Mesothelial cell of epicardium (in vitro differentiated cells): ENCODE measurements around the gene CRELD2. TPM values are rescaled to one million over a fixed set of nuclear protein-coding genes. Genes with fewer than 3 reads are reported as not detected.

Source experiments
- DNase-seq, 2 experiments: peaks; one replicate each; pipeline ENCODE4 v3.0.0; 2021; ENCODE audit warnings: low spot score in 2 of 2; ENCODE audit not compliant: unreplicated experiment in 2 of 2
- H3K27ac Mint-ChIP-seq: 2 replicates; pipeline ENCODE4 v1.8.0; 2021; ENCODE audit warnings: mixed read lengths
- H3K27me3 Mint-ChIP-seq: 2 replicates; pipeline ENCODE4 v1.8.0; 2021; ENCODE audit warnings: low read depth, mixed read lengths
- H3K36me3 Mint-ChIP-seq: 2 replicates; pipeline ENCODE4 v1.8.0; 2021; ENCODE audit warnings: mixed read lengths
- H3K4me1 Mint-ChIP-seq: 2 replicates; pipeline ENCODE4 v1.8.0; 2021; ENCODE audit warnings: mixed read lengths
- H3K4me3 Mint-ChIP-seq: 2 replicates; pipeline ENCODE4 v1.8.0; 2021; ENCODE audit warnings: mild to moderate bottlenecking, moderate library complexity, mixed read lengths
- H3K9me3 Mint-ChIP-seq: 2 replicates; pipeline ENCODE4 v1.8.0; 2021; ENCODE audit warnings: mixed read lengths
- CTCF ChIP-seq: fragments of 200-600 bp; sonication (generic); IDR thresholded peaks from one replicate; pipeline ENCODE4 v1.5.0; 2021; ENCODE audit warnings: antibody characterized with exemption; ENCODE audit not compliant: unreplicated experiment
- total RNA-seq: library from RNA; stranded (reverse); gene quantifications from 3 replicates; pipeline ENCODE4 v1.2.1, GENCODE V29; 2021

Gene CRELD2
- total RNA-seq, 1 donor from 2014 or later, result 41.4 TPM

DNA sequence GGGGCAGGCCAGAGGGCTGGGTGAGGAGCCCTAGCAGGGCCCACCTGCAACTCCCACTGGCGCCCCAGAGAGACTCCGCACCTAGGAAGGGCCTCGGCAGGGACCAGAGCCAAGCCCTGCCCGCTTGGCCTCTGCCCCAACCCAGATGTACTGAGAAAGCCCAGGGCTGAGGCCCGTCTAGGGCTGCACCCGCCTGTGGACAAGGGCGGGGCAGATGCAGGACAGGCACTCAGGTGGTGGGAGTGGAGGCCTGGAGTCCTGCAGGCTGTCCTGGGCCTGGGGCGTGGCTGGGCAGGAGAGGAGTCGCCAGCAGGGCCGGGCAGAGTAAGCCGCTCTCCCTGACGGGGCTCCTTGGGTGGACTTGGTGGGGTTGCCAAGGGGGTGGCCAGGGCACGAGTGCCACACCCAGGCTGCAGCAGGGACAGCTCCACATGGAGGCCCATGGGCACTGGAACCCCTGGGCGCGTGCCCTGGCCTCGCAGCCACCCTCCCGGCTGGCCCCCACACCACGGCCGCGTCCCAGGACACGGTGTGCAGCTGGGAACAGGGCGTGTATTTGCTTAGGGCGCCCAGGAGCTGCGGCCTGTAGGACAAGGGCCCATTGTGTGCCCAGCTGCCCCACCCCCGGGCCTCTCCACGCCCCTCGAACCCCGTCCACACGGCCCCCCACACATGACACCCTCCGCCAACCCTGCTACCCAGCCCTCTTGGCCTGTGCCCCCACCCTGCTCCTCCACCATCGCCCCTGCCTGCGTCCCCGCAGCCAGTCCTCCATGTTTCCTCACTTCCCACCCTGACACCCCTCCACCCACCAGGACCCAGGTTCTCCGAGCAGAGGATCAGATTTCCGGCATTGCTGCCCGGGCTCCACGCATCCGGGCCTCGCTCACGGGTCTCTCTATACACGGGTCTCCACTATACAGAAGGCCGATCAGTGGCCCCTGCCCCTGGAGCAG, 30.8 kb downstream of the CRELD2 start:
- H3K4me1 Mint-ChIP-seq, result peaks cover 40% of the 10 kb centered on the region
- peak overlapping the region; percentile 92 for H3K27ac Mint-ChIP-seq
- no peaks in the 10 kb centered on the region for H3K36me3 Mint-ChIP-seq
- no peak for TF ChIP-seq CTCF
- H3K4me3 Mint-ChIP-seq, result no peak overlapping the region
- DNase-seq, result no peak
- H3K27me3 Mint-ChIP-seq, result no peaks in the 10 kb centered on the region
- no peaks in the 10 kb centered on the region for H3K9me3 Mint-ChIP-seq

DNA sequence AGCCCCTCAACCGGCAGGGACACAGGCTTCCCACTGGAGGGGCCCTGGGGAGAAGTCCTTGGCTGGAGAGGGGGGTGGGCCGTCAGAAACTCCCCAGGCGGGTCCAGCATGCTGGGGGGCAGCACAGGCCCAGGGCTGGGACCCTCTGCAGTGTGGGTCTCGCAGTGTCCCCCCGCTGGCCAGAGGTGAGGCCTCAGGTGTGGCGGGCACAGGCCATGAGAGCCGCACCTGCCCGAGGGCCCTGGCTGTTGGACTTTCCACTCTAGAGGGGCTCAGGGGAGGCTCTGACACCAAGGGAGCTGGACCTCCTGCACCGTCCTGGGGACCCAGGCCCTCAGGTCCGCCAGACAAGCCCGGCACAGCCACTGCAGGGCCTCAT, 31.5 kb downstream of the CRELD2 start:
- Mint-ChIP-seq H3K4me3 (no peak overlapping the region), H3K36me3 (no peaks in the 10 kb centered on the region), H3K4me1 (peaks cover 46% of the 10 kb centered on the region), H3K9me3 (no peaks in the 10 kb centered on the region), H3K27ac (peak overlapping the region; percentile 92), H3K27me3 (no peaks in the 10 kb centered on the region)
- no peak for DNase-seq
- no peak for TF ChIP-seq CTCF

GRCh38 chr22:49950396-49950994, 32.1 kb downstream of the CRELD2 start:
- no peak overlapping the region for H3K4me3 Mint-ChIP-seq
- H3K9me3 Mint-ChIP-seq, result no peaks in the 10 kb centered on the region
- H3K27me3 Mint-ChIP-seq, result no peaks in the 10 kb centered on the region
- peaks cover 52% of the 10 kb centered on the region for H3K4me1 Mint-ChIP-seq
- no peak for DNase-seq
- no peaks in the 10 kb centered on the region for H3K36me3 Mint-ChIP-seq
- peak overlapping the region; percentile 99 for H3K27ac Mint-ChIP-seq
- no peak for TF ChIP-seq CTCF

DNA sequence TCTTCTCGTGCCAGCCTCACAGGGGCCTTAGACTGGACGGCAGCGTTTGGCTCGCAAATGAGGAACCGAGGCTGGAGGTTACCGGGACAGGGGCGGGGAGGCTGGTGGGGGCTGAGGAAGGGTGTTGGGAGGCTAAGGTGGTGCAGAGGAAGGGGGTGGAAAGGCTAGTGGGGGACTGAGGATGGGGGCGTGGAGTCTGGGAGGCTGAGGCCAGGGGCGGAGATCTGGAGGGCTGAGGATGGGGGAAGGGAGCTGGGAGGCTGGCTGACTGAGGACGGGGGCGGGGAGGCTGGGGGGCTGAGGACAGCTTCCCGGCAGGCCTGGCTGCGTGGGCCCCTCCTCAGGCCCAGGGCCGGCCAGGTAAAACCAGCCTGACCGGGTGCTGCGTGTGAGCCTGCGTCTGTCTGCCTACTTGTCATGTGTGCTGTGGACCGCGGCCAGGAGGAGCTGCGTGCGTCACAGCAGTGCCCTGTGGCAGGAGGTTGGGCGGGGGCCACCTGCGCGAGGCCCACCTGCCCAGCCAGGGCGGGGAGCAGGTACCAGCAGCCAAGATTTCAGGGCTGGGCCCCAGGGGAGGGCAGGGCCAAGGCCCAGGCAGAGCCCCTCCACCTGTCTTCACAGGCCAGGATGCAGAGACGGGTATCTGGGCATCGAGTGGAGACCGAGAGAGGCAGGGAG, 32.7 kb downstream of the CRELD2 start:
- no peak for TF ChIP-seq CTCF
- no peaks in the 10 kb centered on the region for H3K27me3 Mint-ChIP-seq
- no peak overlapping the region for H3K4me3 Mint-ChIP-seq
- peak; percentile 60 to 73 for DNase-seq
- H3K9me3 Mint-ChIP-seq, result no peaks in the 10 kb centered on the region
- H3K4me1 Mint-ChIP-seq, result peaks cover 49% of the 10 kb centered on the region
- no peaks in the 10 kb centered on the region for H3K36me3 Mint-ChIP-seq
- peak overlapping the region; percentile 99 for H3K27ac Mint-ChIP-seq

- TF ChIP-seq CTCF, result no peak
- Mint-ChIP-seq H3K36me3 (no peaks in the 10 kb centered on the region), H3K4me1 (peaks cover 49% of the 10 kb centered on the region), H3K9me3 (no peaks in the 10 kb centered on the region), H3K27me3 (no peaks in the 10 kb centered on the region), H3K4me3 (no peak overlapping the region), H3K27ac (peak overlapping the region; percentile 99)
- no peak for DNase-seq
Measured at GRCh38 chr22:49951678-49951985, 33.2 kb downstream of the CRELD2 start.
